ENCODE data around the gene TPP2. TPM values are rescaled to one million over a fixed set of nuclear protein-coding genes. Genes with fewer than 3 reads are reported as not detected.
A peak's percentile ranks its signal among the peaks of the same experiment; 100 is the strongest.

Gene TPP2
- polyA plus RNA-seq, 1 donor (not counting 4 experiments of a cell fraction or from before 2014, with no cell fraction given) = 41.2 TPM

DNA sequence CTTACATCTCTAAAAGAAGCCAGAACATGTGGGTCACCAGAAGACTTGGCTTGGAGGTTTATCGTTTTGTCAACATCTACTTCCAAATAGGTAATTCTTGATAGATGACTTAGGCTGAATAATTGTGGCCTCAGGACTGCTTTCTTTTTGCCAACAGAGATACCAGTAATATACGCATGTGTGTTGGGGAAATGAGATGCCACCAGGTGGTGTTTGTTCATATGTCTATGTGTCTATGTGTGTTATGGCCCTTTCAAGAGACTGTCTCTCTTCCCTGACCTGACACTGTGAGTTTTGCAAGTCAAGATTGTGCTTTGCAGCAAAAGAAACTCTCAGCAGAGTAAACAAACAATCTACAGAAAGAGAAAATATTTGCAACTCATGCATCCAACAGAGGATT lies 129.6 kb downstream of the TPP2 start:
- Histone ChIP-seq H3K9me1 (ENCODE audit: control insufficient read depth, extremely low read depth, insufficient read depth, low read length) (no peaks in the 10 kb centered on the region), H3K36me3 (ENCODE audit: control insufficient read depth in 2 of 2, extremely low read depth in 1 of 2, insufficient read depth in 2 of 2, low read length in 2 of 2) (no peaks in the 10 kb centered on the region), H3K9ac (ENCODE audit: control insufficient read depth, extremely low read depth, insufficient read depth, low read length) (no peak overlapping the region), H3K27ac (ENCODE audit: control insufficient read depth, insufficient read depth, low read length) (no peak overlapping the region), H3K4me3 (ENCODE audit: control insufficient read depth in 2 of 3, extremely low read depth in 1 of 3, insufficient read depth in 2 of 3, low read depth in 1 of 3, low read length in 3 of 3) (no peak overlapping the region), H4K20me1 (ENCODE audit: control insufficient read depth, extremely low read depth, insufficient read depth, low read length) (no peaks in the 10 kb centered on the region), H3K79me2 (ENCODE audit: control insufficient read depth, insufficient read depth, low read length) (no peaks in the 10 kb centered on the region), H3K4me1 (ENCODE audit: control insufficient read depth, extremely low read depth, insufficient read depth, low read length) (peaks cover 8% of the 10 kb centered on the region), H2AFZ (ENCODE audit: control insufficient read depth, low read length) (no peak overlapping the region), H3K27me3 (ENCODE audit: control insufficient read depth, extremely low read depth, insufficient read depth, low read length) (peaks cover 2% of the 10 kb centered on the region), H3K9me3 (ENCODE audit: control insufficient read depth, low read depth, low read length) (no peaks in the 10 kb centered on the region), H3K4me2 (ENCODE audit: control insufficient read depth, extremely low read depth, insufficient read depth, low read depth, low read length) (no peak overlapping the region)
- TF ChIP-seq, protein P1, sequence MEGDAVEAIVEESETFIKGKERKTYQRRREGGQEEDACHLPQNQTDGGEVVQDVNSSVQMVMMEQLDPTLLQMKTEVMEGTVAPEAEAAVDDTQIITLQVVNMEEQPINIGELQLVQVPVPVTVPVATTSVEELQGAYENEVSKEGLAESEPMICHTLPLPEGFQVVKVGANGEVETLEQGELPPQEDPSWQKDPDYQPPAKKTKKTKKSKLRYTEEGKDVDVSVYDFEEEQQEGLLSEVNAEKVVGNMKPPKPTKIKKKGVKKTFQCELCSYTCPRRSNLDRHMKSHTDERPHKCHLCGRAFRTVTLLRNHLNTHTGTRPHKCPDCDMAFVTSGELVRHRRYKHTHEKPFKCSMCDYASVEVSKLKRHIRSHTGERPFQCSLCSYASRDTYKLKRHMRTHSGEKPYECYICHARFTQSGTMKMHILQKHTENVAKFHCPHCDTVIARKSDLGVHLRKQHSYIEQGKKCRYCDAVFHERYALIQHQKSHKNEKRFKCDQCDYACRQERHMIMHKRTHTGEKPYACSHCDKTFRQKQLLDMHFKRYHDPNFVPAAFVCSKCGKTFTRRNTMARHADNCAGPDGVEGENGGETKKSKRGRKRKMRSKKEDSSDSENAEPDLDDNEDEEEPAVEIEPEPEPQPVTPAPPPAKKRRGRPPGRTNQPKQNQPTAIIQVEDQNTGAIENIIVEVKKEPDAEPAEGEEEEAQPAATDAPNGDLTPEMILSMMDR (optimal IDR thresholded peaks at IDR 0.05 in 1 of 3, IDR thresholded peaks at IDR 0.05 in 1 of 3, conservative IDR thresholded peaks at IDR 0.05 in 1 of 3; ENCODE audit: extremely low read depth in 1 of 3, insufficient read depth in 2 of 3, low read length in 3 of 3) = peak in 2 of 3 experiments; percentile 20 to 50
- TF ChIP-seq EZH2 (IDR thresholded peaks at IDR 0.05; ENCODE audit: low read length) = no peak
- dilution Hi-C loops (cut with MboI; ENCODE audit: extremely low pct_ligation_motif_present, low sequenced_read_pairs) = no loop called here
- DNase-seq (ENCODE audit: low read depth, low spot score) (no peak), FAIRE-seq (peak; percentile 52)

Other genes starting within 250 kb of the TPP2 start
- under 0.01 to 0.09 TPM in 2 of 3 replicates, not detected in the other for gene FGF14, start 194.9 kb upstream of the TPP2 start, polyA plus RNA-seq
- gene METTL21C, start 98.1 kb downstream of the TPP2 start, polyA plus RNA-seq = not detected in 3 replicates
- 7.0 to 16.9 TPM (median 11.6 TPM) in 3 replicates for gene TEX30, start 176.8 kb downstream of the TPP2 start, polyA plus RNA-seq
- 5.5 to 8.8 TPM (median 6.4 TPM) in 3 replicates for gene POGLUT2, start 202.0 kb downstream of the TPP2 start, polyA plus RNA-seq
- gene BIVM, start 202.1 kb downstream of the TPP2 start, polyA plus RNA-seq = 11.8 to 20.7 TPM (median 13.2 TPM) in 3 replicates
- gene ERCC5, start 249.0 kb downstream of the TPP2 start, polyA plus RNA-seq = 27.0 to 40.3 TPM (median 35.4 TPM) in 3 replicates